ENCODE results near the gene SPSB3. TPM values are rescaled to one million over a fixed set of nuclear protein-coding genes. Genes with fewer than 3 reads are reported as not detected.
"Not testable (repeated sequence)": the region's sequence is repeated elsewhere in the genome, so short reads cannot be mapped to it uniquely, and the experiment has no call there.

Gene SPSB3
- total RNA-seq, 1 donor from 2014 or later, result 28.8 TPM

DNA sequence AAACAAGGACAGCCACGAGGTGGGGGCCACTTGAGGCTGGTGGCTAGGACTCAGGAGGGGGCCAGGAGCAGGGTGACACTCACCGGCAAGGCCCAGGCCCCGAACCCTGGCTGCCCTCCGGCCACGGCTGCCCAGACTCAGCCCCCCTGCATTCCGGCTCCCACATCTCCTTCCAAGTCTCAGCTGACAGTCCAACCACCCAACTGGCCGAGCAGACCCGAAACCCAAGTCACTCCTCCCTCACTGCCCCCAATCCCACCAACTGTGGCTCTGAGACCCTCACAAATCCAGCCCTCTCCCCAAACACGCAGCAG is 34.9 kb upstream of the SPSB3 start:
- no peak for DNase-seq (ENCODE audit: low spot score)

DNA sequence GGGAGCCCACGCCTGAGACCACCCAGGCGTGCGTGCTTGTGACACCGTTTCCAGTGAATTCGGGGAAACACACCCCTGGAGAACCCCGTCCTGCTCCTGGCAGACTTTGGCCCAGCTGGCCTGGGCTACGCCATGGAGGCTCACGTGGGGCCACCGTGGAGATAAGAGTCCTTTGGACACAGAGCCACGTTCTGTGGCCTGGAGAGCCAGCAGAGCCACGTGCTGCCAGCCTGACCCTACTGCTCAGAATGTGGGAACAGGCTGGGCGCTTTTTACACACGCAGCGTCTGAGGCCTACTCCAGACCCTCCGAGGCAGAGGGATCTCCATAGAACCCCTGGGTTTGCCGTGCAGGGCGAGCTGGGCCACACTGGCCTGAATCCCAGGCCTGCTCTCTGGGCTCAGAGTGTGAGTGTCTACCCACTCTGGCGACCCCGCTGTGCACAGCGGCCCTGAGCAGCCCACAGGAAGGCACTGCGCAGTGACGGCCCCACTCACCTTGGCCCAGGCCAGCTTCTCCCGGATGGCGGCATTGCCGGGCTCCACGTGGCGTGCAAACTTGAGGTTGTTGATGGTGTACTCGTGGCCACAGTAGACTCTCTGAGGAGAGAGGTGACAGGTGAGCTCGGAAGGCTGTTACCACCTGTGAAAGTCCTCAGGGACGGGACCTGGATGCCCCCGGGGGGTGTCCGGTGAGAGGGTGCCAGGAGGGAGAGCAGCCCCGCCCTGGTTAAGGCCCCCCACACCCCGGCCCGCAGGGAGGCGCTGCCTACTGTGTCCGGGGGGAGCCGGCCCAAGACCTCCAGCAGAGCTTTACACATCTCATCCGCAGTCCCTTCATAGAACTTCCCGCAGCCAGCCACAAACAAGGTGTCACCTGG is 34.3 kb upstream of the SPSB3 start:
- DNase-seq (ENCODE audit: low spot score), result no peak

DNA sequence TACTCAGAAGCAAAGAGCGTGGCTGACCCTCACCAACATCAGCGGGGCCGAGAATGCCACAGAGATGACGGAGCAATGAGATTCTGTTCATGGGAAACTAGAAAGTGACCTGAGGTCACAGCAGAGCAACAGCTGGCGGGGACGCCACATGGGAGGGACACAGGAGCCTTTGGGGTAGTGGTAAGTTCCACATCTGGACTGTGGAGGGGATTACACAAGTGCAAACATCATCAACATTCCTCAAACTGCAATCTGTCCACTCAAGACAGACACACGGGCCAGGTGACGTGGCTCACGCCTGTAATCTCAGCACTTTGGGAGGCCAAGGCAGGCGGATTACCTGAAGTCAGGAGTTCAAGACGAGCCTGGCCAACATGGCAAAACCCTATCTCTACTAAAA is 33.1 kb upstream of the SPSB3 start:
- DNase-seq (ENCODE audit: low spot score), result no peak

GRCh38 chr16:1812732-1813163 is 30.4 kb upstream of the SPSB3 start:
- no peak for DNase-seq (ENCODE audit: low spot score)

GRCh38 chr16:1810536-1810935 is 28.2 kb upstream of the SPSB3 start:
- DNase-seq (ENCODE audit: low spot score), result no peak

DNA sequence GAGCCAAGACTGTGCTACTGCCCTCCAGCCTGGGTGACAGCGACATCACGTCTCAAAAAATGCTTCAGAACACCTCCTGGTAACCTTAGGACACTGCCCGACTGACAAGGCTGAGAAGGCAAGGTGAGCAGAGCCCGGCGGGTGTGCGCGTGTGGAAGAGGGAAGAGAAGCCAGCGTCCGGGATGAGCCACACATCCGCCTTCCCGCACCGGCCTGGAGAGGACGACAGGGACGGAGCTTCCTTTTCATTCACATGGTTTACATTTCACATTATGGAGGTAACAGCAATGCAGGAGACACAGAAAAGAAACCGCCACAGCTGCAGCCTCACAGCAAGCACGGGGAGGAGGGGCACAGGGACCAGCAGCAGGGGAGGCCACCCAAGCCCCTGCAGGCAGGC is 27.7 kb upstream of the SPSB3 start:
- no peak for DNase-seq (ENCODE audit: low spot score)

DNA sequence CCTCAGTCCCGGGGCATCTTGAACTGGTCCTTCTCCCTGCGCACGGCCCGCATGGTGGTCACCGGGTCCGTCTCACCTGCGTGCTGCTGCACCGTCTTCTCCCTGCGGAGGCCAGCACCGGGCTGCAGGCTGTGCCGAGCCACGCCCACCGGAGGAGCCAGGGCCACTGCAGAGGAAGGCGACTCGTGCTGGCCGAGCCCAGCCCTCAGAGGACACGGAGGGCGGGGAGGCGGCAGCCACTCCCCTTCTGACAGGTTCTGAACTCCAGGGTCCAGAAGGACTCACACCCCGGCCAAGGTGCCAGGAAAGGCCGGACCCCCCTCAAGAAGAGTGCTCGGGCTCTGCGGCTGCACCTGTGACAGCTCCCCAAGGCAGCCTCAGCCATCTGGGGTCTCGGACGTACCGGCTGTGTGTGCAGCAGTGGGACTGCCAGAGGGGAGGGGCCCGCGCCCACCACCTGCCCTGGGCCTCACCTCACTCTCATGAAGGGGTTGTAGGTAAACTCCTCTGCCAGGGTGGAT is 27.0 kb upstream of the SPSB3 start:
- no peak for DNase-seq (ENCODE audit: low spot score)

- DNase-seq (ENCODE audit: low spot score), result no peak
These were observed 26.3 kb upstream of the SPSB3 start for GRCh38 chr16:1808691-1809090.

GRCh38 chr16:1807626-1808025 is 25.3 kb upstream of the SPSB3 start:
- no peak for DNase-seq (ENCODE audit: low spot score)

DNA sequence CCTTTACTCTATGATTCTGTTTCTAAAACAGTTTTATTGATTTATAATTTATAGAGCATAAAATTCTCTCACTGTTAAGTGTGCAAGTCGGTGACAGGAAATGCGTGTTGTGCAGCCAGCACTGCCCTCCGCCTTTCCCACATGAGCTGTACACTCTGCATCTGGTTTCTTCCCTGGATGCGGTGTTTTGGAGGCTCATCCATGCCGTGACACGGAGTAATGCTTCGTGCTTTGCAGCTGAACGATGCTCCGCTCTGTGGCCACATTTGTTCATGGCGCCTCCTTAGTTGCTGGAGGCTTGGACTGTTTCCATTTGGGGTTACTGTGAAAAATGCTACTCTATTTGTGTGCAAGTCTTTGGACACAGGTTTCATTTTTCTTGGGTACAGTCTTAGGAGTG is 18.3 kb upstream of the SPSB3 start:
- DNase-seq (ENCODE audit: low spot score), result no peak

GRCh38 chr16:1799263-1799662 is 16.9 kb upstream of the SPSB3 start:
- not testable (repeated sequence) for DNase-seq (ENCODE audit: low spot score)

- peak; percentile 76 for DNase-seq (ENCODE audit: low spot score)
These were observed 12.7 kb upstream of the SPSB3 start for GRCh38 chr16:1794908-1795666.

DNA sequence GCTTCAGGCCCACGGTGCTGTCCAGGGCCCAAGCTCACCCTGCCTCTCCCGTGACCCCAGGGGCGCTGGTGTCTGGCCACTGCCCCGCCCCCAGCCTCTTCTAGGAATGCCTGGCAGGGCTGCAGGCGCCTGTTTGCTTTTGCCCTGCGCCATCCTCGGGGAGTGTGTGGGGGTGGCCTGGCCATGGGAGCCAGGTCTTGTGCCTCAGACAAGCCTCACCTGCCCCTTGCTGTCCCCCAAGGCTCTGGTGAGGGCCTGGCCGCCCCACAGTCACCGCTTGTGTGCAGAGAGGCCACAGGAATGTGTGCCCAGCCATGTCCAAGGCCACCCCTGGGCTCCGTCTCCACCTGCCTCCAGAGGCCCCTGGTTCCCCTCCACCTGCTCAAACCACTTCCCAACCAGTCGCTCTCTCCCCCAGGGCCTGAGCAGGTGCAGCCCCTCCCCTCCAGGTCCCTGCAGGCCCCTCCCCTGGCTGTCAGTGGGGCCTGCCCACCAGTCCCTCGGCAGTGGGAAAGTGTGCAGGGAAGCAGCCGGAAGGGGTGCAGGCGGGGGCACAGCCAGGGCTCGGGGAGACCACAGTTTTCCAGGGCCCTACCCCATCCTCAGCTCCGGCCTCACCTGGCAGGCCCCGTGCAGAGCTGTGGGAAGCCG is 12.0 kb upstream of the SPSB3 start:
- peak; percentile 81 for DNase-seq (ENCODE audit: low spot score)

DNA sequence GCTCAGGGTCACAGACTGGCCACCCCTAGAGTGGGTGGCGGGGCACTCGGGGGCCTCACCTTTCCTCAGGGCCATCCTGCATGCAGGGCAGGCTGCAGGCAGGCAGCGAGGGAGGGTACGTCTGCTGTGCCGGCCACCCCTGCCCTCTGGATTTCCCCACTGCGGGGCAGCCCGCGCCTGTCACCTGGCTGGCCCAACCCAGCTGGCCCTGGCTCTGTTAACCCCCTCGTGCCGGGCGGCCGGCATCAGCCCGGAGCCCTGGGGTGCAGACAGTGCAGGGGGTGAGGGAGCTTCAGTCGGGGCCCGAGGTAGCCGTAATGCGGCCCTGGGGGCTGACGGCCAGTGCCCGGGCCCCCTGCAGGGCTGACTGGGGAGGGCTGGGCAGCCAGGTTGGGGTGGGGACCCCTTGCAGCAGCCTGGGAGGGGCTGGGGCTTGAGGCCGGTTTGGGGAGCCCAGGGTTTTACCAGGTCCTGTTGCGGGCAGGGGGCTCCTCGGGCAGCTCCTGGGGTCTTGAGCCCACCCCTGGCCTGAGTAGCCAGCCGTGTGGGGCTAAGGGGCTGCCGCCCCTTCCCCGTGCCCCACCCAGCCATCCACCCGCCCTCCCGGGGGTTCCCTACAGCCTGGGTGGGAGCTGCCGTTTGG is 11.3 kb upstream of the SPSB3 start, which contains the start of gene IGFALS:
TSS of gene IGFALS (minus strand) at position 128 of the 643 bp plus-strand sequence. CDS start at position 75, 53 bp downstream.
- DNase-seq (ENCODE audit: low spot score), result no peak

- no peak for DNase-seq (ENCODE audit: low spot score)
These were observed 10.6 kb upstream of the SPSB3 start for GRCh38 chr16:1792836-1793577.

GRCh38 chr16:1791943-1792812 is 9.8 kb upstream of the SPSB3 start:
- DNase-seq (ENCODE audit: low spot score), result peak; percentile 85

DNA sequence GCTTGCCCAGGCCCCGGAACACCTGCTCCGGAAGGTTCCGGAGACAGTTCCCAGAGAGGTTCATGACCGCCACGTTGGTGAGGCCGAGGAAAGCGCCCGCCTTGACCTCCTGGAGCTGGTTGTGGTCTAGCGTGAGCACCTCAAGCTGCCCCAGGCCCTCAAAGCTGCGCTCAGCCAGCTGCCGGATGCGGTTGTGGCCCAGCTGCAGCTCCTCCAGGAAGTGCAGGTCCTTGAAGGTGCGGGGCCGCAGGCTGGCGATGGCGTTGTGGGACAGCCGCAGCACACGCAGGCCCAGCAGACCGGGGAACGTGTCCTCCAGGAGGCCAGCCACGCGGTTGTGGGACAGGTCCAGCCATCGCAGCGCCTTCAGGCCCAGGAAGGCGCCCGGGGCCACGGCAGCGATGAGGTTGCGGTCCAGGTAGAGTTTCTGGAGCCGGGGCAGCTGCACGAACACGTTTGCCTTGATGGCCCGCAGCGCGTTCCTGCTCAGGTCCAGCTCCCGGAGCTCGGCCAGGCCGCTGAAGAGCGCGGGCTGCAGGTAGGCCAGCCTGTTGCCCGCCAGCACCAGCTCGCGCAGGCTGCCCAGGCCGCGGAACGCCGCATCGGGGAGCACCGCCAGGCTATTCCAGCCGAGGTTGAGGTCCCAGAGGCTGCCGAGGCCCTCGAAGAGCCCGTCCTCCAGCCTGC is 9.0 kb upstream of the SPSB3 start:
- DNase-seq (ENCODE audit: low spot score), result peak; percentile 87

DNA sequence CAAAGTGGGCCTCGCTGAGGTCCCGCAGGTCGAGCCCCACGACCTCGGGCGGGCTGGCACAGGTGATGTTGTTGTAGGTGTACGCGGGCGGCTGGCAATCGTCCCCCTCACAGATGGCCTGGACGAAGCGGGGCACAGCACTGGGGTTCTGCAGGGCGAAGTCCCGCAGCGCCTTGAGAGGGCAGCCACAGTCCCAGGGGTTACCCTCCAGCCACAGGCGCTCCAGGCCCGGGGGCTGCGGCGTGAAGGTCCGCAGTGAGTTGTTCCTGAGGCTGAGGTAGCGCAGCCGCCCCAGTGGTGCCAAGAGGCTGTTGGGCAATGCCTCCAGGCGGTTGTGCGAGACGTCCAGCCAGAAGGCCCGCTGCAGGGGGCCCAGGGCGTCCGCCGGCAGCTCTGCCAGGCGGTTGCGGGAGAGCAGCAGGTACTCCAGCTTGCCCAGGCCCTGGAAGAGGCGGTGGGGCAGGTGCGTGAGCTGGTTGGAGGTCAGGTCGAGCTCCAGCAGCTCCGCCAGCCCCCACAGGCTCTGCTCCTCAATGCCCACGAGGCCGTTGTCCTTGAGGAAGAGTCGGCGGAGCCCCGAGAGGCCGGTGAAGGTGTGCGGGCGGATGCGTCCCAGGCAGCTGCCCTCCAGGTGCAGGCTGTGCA is 8.4 kb upstream of the SPSB3 start:
- DNase-seq (ENCODE audit: low spot score), result no peak

Measured in mesenteric fat pad (tissue), 1 donor.